Right renal pelvis (tissue), 4 donors: ENCODE data around the gene SLC25A21. TPM values are rescaled to one million over a fixed set of nuclear protein-coding genes. Genes with fewer than 3 reads are reported as not detected.

Source experiments
- DNase-seq, 4 donors: peaks; one replicate each; pipeline ENCODE4 v3.0.0-alpha.2; 2013; ENCODE audit warnings: low read depth in 4 of 4, low spot score in 3 of 4, missing footprints in 1 of 4
- polyA plus RNA-seq, 4 donors: library from polyadenylated mRNA; unstranded; fragments of 120-200 nt; gene quantifications; one replicate each; pipeline ENCODE4 v1.2.1, GENCODE V29; 2013; ENCODE audit not compliant: insufficient read length in 4 of 4

SLC25A21 gene
- polyA plus RNA-seq, 4 donors = 3.1 to 4.2 (median 3.2) TPM

DNA sequence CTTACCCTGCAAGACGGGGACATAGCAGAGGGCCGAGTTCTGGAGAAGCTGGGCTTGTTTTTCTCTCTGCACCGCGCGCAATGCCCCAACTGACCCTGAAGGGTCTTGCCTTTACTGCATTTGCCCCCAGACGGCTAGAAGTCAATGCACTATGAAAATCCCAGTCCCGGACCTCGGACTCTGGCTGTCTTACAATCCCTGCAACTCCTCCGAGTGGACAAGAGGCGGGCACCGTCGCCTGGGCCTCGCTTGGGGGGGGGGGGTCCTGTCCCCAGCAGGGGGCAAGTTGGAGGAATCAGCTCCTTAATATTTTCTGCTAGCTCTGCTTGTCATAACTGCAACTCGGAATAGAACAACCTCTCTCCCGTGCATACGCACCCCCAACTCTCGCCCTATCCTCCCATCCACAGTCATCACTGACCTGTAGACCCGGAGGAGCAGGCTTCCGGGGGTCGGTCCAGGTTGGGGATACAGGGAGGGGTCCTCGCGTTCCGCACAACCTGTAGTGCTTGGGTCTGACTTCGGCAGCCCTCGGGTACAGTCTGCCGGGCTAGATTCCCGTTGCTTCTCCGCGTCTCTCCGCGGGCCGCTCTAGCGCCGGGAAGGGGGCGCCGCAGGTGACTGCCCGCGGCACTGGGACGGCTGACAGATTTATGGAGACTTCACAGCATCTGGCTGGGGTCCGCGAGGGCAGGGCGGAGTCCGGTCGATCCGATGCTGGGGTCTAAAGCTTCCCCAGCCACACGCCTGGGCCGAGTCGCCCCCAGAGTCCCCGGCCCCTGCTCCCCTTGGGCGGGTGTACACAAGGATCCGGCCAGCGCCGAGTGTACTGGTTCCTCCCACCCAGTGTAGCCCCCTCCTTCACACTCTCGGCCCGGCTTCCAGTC, 514.0 kb downstream of the SLC25A21 start:
- DNase-seq = no peak

DNA sequence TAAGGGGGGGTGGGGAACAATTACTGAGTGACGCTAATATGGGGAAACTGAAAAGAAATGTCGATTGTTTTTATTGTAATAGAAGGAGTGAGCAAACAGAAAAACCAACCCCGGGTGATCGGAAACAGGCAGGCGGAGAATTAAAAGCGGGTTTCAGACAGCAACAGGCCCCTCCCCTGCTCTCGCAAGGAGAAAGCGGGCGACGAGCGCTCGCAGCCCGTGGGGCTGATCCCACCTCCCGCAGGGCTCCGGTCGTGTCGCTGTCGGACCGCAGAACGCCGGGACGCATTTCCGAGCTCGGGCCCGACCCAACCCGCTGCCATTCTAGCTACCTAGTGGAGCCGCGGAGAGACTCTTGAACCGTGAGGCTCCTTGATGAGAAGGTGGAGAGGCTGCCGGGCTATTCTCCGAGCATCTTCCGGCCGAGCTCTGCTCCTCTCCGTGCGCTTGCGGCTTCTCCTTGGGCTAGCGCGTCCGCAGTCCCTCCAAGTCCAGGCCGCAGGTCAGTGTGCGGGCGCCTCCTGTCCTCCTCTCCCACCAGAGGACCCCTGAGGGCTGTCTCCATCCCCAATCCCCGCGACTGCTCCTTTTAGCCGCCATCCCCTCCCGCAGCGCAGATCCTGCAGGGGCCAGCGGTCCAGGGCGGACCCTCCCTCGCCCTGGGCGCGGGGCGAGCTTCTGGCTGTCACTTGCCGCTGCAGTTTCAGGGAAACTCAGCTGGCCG, 514.8 kb downstream of the SLC25A21 start:
- DNase-seq = no peak

DNA sequence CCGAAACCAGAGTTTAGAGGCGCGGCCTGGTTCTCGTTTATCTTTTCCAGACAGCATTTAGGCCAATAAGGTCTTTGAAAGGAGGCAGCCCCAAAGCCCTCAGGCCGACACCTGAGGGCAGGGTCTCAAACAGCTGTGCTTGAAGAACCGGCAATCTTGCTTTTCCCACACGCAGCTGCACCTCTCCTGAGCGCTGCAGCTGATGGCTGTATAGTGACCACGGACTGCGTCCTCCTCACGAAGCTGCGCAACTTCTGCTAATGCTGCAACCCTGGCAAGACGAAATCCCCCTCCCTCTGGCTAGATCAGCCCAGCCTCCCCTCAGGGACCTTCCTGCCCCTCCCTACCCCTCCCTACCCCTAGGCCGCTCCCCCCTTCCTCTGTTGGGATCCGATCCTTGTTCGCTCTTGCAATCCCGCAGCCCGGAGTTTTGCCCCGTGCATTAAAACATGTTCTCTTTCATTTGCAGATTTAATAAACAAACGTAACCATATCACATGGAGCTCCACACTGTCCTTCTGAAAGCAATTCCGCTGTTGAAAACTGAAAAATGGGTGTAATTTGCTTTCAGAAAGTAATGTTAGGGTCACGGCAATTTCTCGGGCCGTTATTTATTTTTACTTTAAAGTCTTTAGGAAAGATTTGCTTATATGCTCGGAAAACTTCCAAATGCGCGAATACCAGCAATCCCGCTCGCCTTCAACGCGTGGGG, 515.6 kb downstream of the SLC25A21 start:
- no peak for DNase-seq

DNA sequence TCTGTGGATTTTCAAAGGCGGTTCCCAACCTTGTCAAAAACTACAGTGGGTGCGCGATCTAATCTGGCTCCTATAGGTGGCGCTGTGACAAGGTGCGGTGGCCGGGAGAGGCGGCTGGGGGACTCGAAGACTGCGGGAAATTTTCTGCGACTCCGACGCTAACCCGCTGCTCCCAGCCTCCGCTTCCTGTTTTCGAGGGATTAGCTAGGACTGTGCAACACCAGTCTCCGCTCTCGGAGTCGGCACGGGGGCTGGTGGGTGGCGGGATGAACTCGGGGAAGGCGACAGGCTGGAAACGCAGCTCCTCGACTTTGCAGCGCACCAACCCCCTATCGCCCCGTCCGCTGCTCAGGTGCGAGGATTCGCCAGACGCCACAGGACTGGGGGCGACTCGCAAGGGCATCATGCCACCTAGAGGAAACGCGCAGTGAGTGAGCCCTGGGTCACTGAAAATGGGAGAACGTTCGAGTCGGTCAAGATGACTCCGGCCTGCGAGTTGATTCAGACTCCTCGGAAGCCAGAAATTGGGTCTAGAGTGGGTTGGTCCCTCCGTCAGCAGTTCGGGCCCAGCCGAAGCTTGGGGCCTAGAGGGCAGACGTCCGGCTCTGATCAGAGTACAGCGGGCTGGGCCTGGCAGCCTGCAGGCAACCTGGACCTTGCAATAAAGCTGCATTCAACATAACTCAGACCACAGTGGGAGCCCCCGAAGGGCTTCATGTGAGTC, 516.3 kb downstream of the SLC25A21 start:
- DNase-seq = no peak

DNA sequence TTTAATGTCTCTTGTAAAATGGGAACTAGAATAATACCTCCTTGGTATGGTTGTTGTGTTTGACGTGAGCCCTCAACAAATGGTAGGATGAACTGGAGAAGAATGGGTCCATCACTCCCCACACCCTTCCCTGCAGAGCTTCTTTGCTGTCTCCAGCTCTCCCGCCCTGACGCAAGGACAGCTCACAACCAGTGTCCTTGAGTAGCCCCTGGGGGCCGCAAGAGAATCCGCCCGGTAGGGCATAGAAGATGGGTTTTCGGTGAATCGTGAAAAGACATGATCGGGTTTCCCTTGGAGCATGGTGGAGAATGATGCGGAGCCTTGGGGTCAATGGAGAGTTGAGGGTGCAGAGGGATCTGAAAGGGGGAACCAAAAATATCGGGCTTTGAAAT, 516.8 kb downstream of the SLC25A21 start:
- DNase-seq = no peak

DNA sequence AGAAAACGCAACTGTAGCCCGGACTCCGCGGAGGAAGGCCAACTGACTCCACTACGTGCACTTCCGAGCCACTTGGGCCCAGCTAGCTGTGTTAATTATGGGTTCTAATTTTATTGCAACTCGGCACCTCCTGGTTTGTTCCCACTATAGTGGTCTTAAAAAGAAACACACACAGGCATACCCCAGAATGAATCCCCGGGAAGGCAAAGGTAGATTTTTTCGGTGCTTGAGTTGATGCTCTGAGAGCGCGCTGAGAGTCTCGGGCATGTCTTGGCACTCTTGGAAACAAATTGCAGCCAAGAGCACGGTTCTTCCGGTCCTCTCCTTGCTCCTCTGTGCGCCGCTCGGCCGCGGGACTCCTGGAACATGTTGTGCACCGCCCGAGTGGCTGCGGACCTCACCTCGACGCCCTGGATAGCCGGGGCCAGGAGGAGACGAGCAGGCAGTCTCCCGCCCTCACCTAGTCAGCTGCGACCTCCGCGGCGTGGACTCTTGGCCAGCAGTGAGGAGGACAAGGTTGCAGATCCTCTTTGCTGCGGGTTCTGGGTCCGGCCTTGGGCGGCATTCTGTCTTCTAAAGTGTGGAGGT, 517.5 kb downstream of the SLC25A21 start:
- no peak for DNase-seq

DNA sequence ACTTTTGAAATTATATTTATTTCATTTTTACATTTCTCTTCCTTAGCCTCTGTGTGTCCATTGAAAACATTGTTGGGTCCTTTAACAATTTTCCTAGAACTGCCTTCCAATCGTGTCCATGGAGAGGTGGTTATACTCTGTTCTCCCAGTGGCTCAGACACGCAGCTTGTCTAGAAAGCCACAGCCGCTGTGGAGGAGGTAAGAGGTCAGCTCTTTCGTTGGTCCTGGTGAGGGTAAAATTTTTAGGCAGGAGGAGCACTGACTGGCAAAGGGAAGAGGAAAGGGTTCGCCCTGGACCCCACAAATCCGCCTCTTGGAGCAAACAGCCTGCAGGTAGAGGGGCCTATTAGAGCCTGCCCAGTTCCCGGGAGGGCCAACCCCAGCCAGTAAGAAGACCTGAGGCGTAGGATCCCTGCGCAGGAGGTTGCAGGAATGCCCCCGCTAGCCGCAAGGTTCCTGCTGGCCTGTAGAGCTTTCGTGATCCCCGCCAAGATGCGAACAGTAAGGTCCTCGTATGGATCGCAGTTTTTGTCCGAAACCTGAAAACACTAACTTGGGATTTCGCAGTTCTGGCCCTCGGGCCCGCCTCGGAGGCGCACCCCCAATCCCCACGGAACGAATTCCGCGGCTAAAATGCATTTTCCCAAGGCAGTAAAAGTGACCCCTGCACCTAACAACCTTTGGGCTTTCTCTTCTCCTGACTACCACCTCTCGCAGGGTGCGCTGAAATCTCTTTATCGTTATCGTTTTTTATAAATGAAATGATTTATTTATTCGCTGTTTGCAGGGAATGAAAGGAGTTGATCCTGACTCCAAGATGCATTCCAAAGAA, 518.2 kb downstream of the SLC25A21 start:
- no peak for DNase-seq

DNA sequence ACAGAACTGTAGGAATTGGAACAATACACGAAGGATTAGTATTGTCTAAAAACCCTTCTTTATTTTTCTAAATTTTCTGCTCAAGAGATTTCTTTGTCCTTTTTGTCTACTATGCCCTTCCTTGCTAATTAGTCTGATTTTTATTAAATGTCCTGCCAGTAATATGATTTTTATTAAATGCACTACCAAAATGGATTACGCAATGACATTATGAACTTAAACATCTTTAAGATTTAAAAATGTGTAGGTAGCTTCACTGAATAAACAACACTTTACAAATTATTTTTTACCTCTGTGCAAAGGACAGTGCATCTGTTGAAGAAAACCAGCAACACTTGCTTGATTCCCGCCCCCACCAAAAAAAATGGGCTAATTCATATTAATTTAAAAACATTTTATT, 519.0 kb downstream of the SLC25A21 start:
- no peak for DNase-seq

DNA sequence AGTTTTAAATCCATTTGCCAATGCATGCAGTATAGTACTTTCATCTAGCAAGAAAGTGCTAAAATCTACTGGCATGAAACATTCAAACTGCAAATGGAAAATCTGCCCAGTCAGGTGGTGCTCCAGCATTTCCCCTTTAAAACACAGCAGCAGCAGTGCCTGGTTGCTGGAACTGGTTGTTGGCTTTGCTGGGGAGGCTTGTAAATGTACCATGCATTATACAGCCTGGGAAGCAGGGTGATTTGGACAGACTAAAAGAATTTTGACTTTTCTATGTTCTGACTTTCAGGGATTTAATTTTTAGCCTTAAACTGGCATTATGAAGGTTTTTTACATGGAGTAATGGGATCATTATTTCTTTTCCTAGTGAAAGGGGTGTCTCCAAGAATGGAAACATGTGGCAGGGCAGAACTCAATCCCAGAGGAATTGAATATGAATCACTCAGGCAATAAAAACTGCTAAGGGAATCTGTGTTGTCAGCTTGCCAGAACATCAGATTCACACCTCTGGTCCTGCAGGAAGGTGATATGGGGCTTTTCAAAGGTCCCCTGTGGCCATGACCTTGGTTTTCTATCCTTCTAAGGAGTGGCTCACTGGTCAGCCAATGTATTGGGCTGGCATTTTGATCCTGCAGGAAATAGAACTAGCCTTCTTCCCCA, 519.7 kb downstream of the SLC25A21 start:
- DNase-seq = no peak

DNA sequence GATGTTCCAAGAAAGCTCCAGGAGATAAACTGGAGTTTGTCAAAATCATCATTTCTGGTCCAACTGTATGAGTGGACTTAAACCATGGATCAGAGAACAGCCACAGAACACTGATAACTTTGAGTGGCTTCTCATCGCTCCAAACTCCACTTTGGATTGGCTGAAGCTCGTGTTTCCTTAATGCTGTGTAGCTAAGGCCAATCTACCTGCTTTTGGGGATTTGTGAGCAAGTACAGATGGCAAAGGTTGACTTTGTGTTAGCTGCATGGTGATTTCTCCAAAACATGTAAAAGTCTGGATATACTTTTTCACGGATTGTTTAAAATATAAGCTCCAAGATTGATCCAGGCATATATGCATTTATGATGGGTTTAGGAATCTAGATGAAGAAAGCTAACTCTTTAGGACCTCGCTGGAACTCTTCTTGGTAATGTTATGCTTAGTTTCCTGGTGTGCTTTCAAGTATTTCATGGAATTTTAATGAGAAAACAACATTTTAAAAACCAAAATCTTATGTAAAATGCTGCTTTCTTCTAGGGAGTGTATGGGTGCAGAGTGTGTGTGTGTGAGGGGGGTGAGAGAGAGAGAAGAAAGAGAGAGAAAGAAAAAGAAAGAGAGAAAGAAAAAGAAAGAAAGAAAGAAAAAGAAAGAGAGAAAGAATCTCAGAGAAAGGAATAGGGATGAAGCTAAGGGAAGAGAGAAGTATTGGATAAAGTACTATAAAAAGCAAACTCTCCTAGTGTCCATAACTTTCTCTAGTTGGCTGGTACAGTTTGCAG, 522.3 kb downstream of the SLC25A21 start:
- DNase-seq = no peak

DNA sequence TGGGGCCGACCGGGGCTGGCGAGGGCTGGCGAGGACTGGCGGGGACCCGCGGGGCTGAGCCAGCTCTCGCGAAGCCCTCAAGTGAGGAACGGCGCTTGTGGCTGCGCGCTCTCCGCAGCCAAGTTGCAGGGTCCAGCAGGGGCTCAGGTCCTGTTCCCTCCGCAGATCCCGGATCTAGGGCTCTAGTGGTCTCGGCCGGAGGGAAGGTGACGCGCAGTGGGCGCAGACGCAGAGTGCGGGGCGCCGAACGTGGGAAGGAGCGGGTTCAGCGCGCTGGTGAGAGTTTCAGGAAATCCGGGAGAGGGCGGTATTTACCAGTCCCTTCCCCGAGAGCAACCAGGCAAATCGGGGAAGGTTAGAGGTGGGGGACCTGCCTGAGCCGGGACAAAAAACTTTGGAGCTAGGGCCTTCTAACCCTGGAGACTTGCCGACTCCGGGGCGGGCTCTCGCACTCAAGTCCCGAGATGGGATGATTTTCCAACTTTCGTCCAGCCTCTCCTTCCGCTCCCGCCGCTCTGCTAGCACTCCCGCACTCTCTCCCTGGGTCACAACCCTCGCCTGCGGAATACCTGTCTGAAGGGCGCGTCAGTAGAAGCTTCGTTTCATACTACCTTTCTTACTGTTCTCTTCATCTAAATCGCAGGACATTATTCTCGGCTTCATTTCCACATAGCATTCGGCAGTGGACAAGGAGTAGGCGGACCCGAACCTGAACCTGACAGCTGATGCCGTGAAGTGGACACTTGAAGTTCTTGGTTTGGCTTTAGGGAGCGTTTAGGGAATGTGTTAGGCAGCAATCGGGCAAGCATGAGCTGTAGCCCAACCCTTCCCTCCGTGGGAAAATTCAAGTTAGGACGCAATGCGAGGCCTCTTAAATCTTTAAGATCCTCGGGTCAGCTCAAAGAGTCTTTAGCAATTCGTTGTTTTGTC, 524.3 kb downstream of the SLC25A21 start:
- DNase-seq = no peak

DNA sequence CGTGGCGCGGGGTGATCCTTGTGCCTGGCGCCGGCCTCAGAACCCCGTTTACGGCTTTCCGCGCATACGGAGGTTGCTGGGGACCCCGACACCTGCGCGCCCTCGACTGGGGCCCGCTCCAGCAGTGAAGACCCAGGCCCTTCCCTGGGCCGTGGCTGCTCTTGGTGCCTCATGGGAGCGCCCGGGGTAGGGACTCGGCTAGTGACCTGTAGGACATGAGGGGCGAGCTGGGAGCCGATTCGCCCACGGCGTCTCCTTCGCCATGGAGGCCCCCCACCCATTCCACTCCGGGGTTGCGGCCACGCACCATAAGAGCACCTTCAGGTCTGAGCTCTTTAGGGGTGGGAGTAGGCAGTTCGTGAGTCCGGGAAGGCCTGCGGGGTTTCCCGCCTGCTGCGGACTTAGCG, 525.0 kb downstream of the SLC25A21 start:
- no peak for DNase-seq

DNA sequence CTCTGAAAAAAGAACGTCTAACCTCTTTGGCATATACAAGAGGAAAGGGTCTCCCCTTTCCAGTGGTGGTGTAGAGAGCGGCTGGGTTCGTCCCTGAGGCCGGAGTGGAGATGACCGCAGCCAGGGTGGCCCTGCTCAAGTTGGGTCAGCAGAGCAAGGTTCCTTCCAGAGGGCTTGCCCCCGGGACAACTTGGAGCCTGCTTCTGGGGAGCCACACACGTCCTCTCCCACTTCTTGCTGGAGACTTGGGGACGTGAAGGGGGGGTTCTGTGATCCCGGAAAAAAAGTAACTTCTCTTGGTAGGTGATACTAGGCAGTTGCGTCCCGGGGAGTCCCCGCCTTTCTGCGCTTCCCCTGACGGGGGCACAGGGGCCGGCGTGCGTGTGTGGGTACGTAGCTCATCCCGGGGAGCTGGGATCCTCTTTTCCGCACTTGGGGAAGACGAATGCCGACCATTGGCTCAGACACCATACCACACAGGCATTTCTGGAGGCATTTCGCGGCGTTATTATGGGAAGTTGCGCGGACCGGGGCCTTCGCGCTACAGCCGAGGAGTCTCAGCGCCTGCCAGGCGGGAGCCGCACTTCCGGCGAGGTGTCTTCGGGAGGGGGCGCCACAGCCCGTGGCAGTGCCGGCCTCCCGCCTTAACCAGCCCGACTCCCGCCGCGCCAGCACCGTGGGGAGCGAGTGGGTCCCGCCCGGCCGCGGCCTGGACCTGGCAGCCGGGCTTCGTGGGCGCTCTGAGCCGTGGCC, 525.6 kb downstream of the SLC25A21 start:
- DNase-seq = no peak

DNA sequence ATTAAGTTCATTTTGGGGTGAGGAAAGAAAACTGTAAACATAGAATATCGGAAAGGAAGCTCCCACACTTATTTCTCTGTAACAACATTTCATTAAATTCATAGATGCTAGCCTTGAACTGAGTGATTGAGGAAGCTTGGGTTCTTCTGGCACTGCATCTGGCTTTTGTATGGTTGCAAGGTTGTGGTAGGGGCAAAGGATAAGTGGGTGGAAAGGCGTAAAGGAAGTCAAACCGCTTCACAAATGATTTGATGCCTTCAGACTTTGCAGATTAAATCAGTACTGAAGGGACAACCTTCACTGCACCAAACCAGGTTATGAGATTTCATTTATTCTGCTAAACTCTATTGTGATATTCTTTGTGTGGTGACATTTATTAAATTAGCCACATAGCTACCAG, 538.8 kb downstream of the SLC25A21 start:
- DNase-seq = no peak
